GM21390 (cell line): ENCODE results near the gene COL23A1.
"Not testable (repeated sequence)": the region's sequence is repeated elsewhere in the genome, so short reads cannot be mapped to it uniquely, and the experiment has no call there.

ENCODE experiments used
- ATAC-seq: cut with Tn5 transposase; IDR thresholded peaks from one replicate; pipeline ENCODE4 v1.9.1; 2021; ENCODE audit not compliant: unreplicated experiment

COL23A1 gene

GRCh38 chr5:178514851-178515418 is 75.3 kb downstream of the COL23A1 start:
- ATAC-seq = no peak

GRCh38 chr5:178511172-178511571 is 79.0 kb downstream of the COL23A1 start:
- ATAC-seq = no peak

GRCh38 chr5:178509491-178510057 is 80.6 kb downstream of the COL23A1 start:
- no peak for ATAC-seq

GRCh38 chr5:178507151-178507932 is 82.9 kb downstream of the COL23A1 start:
- no peak for ATAC-seq

- ATAC-seq = no peak
These were observed 84.4 kb downstream of the COL23A1 start for GRCh38 chr5:178505639-178506407.

- ATAC-seq = no peak
These were observed 85.7 kb downstream of the COL23A1 start for GRCh38 chr5:178504340-178504960.

- no peak for ATAC-seq
These were observed 87.6 kb downstream of the COL23A1 start for GRCh38 chr5:178502401-178503100.

GRCh38 chr5:178499352-178499751 is 90.8 kb downstream of the COL23A1 start:
- ATAC-seq = no peak

GRCh38 chr5:178496642-178497041 is 93.6 kb downstream of the COL23A1 start:
- ATAC-seq = no peak

- ATAC-seq = no peak
These were observed 94.0 kb downstream of the COL23A1 start for GRCh38 chr5:178496214-178496613.

- no peak for ATAC-seq
These were observed 94.5 kb downstream of the COL23A1 start for GRCh38 chr5:178495706-178496105.

GRCh38 chr5:178492278-178492677 is 97.9 kb downstream of the COL23A1 start:
- no peak for ATAC-seq

- no peak for ATAC-seq
These were observed 99.1 kb downstream of the COL23A1 start for GRCh38 chr5:178490935-178491652.

GRCh38 chr5:178489271-178489976 is 100.8 kb downstream of the COL23A1 start:
- no peak for ATAC-seq

- no peak for ATAC-seq
These were observed 101.5 kb downstream of the COL23A1 start for GRCh38 chr5:178488696-178489095.

- ATAC-seq = no peak
These were observed 102.1 kb downstream of the COL23A1 start for GRCh38 chr5:178487911-178488600.

- ATAC-seq = not testable (repeated sequence)
These were observed 103.2 kb downstream of the COL23A1 start for GRCh38 chr5:178486878-178487512.

GRCh38 chr5:178486239-178486641 is 104.0 kb downstream of the COL23A1 start:
- no peak for ATAC-seq
